GM21619 (cell line): ENCODE measurements around the gene ADAMTS17.

Experiments used
- ATAC-seq: cut with Tn5 transposase; IDR thresholded peaks from one replicate; pipeline ENCODE4 v1.9.1; 2021; ENCODE audit not compliant: unreplicated experiment

Gene ADAMTS17

GRCh38 chr15:100002787-100003536, 338.8 kb downstream of the ADAMTS17 start:
- no peak for ATAC-seq

GRCh38 chr15:100002086-100002620, 339.6 kb downstream of the ADAMTS17 start:
- ATAC-seq, result no peak

GRCh38 chr15:100001405-100001804, 340.4 kb downstream of the ADAMTS17 start:
- ATAC-seq, result no peak

GRCh38 chr15:99999282-100000070, 342.3 kb downstream of the ADAMTS17 start:
- ATAC-seq, result no peak

GRCh38 chr15:99998661-99999101, 343.1 kb downstream of the ADAMTS17 start:
- ATAC-seq, result no peak

GRCh38 chr15:99997112-99997651, 344.6 kb downstream of the ADAMTS17 start:
- ATAC-seq, result no peak

GRCh38 chr15:99996660-99997059, 345.1 kb downstream of the ADAMTS17 start:
- ATAC-seq, result no peak

- no peak for ATAC-seq
Observed at GRCh38 chr15:99995543-99995942, 346.2 kb downstream of the ADAMTS17 start.

GRCh38 chr15:99994849-99995248, 346.9 kb downstream of the ADAMTS17 start:
- no peak for ATAC-seq

- ATAC-seq, result no peak
Observed at GRCh38 chr15:99993681-99994131, 348.1 kb downstream of the ADAMTS17 start.

GRCh38 chr15:99993262-99993661, 348.5 kb downstream of the ADAMTS17 start:
- ATAC-seq, result no peak

- ATAC-seq, result no peak
Observed at GRCh38 chr15:99992611-99993231, 349.1 kb downstream of the ADAMTS17 start.

- ATAC-seq, result no peak
Observed at GRCh38 chr15:99989095-99989494, 352.7 kb downstream of the ADAMTS17 start.

GRCh38 chr15:99987701-99988100, 354.1 kb downstream of the ADAMTS17 start:
- no peak for ATAC-seq

GRCh38 chr15:99987119-99987506, 354.7 kb downstream of the ADAMTS17 start:
- ATAC-seq, result no peak

GRCh38 chr15:99986297-99987118, 355.3 kb downstream of the ADAMTS17 start:
- no peak for ATAC-seq

- no peak for ATAC-seq
Observed at GRCh38 chr15:99985878-99986277, 355.9 kb downstream of the ADAMTS17 start.

- no peak for ATAC-seq
Observed at GRCh38 chr15:99984491-99985243, 357.1 kb downstream of the ADAMTS17 start.

GRCh38 chr15:99983886-99984286, 357.9 kb downstream of the ADAMTS17 start:
- ATAC-seq, result no peak
